ENCODE data around the gene INSC. TPM values are rescaled to one million over a fixed set of nuclear protein-coding genes. Genes with fewer than 3 reads are reported as not detected.

Gene INSC
- total RNA-seq, 1 experiment from 2014 or later: not detected

- CTCF ChIA-PET: interaction anchor here (0.5 to 2.6 kb wide), 5 partner anchors 39 to 710 kb away, joined by 3 to 14 read pairs (median 4); no protein-coding TSS in a partner anchor
- Mint-ChIP-seq H3K27ac (ENCODE audit: unreplicated experiment) (no peak overlapping the region), H3K27me3 (ENCODE audit: unreplicated experiment) (peaks cover 47% of the 10 kb centered on the region), H3K9me3 (ENCODE audit: low read depth, unreplicated experiment) (no peaks in the 10 kb centered on the region), H3K4me1 (ENCODE audit: low read depth, unreplicated experiment) (peaks cover under 1% of the 10 kb centered on the region), H3K36me3 (ENCODE audit: insufficient read depth, unreplicated experiment) (no peaks in the 10 kb centered on the region), H3K4me3 (ENCODE audit: low read depth, unreplicated experiment) (no peak overlapping the region)
- intact Hi-C loops (cut with micrococcal nuclease; ENCODE audit: unreplicated experiment): loop anchor here (1.0 to 5.0 kb wide), 3 partner anchors 107 to 416 kb away; no protein-coding TSS in a partner anchor
- peak; percentile 86 for DNase-seq
- BruUV-seq (replicated peaks): no TSS peak
- peak; percentile 92 for TF ChIP-seq CTCF (IDR thresholded peaks at IDR 0.05; ENCODE audit: unreplicated experiment)
Observed at GRCh38 chr11:15208378-15209222, 93.9 kb downstream of the INSC start.

- Mint-ChIP-seq H3K27ac (ENCODE audit: unreplicated experiment) (no peak overlapping the region), H3K36me3 (ENCODE audit: insufficient read depth, unreplicated experiment) (no peaks in the 10 kb centered on the region), H3K4me3 (ENCODE audit: low read depth, unreplicated experiment) (no peak overlapping the region), H3K9me3 (ENCODE audit: low read depth, unreplicated experiment) (no peaks in the 10 kb centered on the region), H3K27me3 (ENCODE audit: unreplicated experiment) (peaks cover 24% of the 10 kb centered on the region), H3K4me1 (ENCODE audit: low read depth, unreplicated experiment) (peaks cover 8% of the 10 kb centered on the region)
- no TSS peak for BruUV-seq (replicated peaks)
- CTCF ChIA-PET: no interaction called here
- no peak for TF ChIP-seq CTCF (IDR thresholded peaks at IDR 0.05; ENCODE audit: unreplicated experiment)
- intact Hi-C loops (cut with micrococcal nuclease; ENCODE audit: unreplicated experiment): loop anchor here (5.0 kb wide), 1 partner anchor 241 kb away; the partner anchor contains the start of gene CALCA
- no peak for DNase-seq
Observed at GRCh38 chr11:15212876-15213275, 98.2 kb downstream of the INSC start.

- Mint-ChIP-seq H3K4me1 (ENCODE audit: low read depth, unreplicated experiment) (peaks cover 8% of the 10 kb centered on the region), H3K27me3 (ENCODE audit: unreplicated experiment) (peaks cover 24% of the 10 kb centered on the region), H3K4me3 (ENCODE audit: low read depth, unreplicated experiment) (no peak overlapping the region), H3K27ac (ENCODE audit: unreplicated experiment) (no peak overlapping the region), H3K36me3 (ENCODE audit: insufficient read depth, unreplicated experiment) (no peaks in the 10 kb centered on the region), H3K9me3 (ENCODE audit: low read depth, unreplicated experiment) (no peaks in the 10 kb centered on the region)
- TF ChIP-seq CTCF (IDR thresholded peaks at IDR 0.05; ENCODE audit: unreplicated experiment): no peak
- CTCF ChIA-PET: no interaction called here
- no peak for DNase-seq
- intact Hi-C loops (cut with micrococcal nuclease; ENCODE audit: unreplicated experiment): loop anchor here (5.0 kb wide), 1 partner anchor 241 kb away; the partner anchor contains the start of gene CALCA
- BruUV-seq (replicated peaks): no TSS peak
Observed at GRCh38 chr11:15213471-15214231, 98.9 kb downstream of the INSC start.

- Mint-ChIP-seq H3K27ac (ENCODE audit: unreplicated experiment) (no peak overlapping the region), H3K4me3 (ENCODE audit: low read depth, unreplicated experiment) (no peak overlapping the region), H3K27me3 (ENCODE audit: unreplicated experiment) (peaks cover 11% of the 10 kb centered on the region), H3K4me1 (ENCODE audit: low read depth, unreplicated experiment) (peaks cover 8% of the 10 kb centered on the region), H3K9me3 (ENCODE audit: low read depth, unreplicated experiment) (no peaks in the 10 kb centered on the region), H3K36me3 (ENCODE audit: insufficient read depth, unreplicated experiment) (no peaks in the 10 kb centered on the region)
- DNase-seq: no peak
- intact Hi-C loops (cut with micrococcal nuclease; ENCODE audit: unreplicated experiment): no loop called here
- CTCF ChIA-PET: no interaction called here
- no peak for TF ChIP-seq CTCF (IDR thresholded peaks at IDR 0.05; ENCODE audit: unreplicated experiment)
- BruUV-seq (replicated peaks): no TSS peak
Observed at GRCh38 chr11:15215005-15215404, 100.3 kb downstream of the INSC start.
